Gastroesophageal sphincter (tissue), 3 donors: ENCODE results near the gene FGF5.

ENCODE experiments used
- CTCF ChIP-seq, 4 experiments: fragments of 200-600 bp in 2 of 4; fragments of 450-650 bp in 2 of 4; sonication (generic) in 1 of 4; IDR thresholded peaks; one replicate each; pipeline ENCODE4 v1.5.1; 2017 to 2019; ENCODE audit warnings: antibody characterized with exemption in 4 of 4, mild to moderate bottlenecking in 2 of 4, moderate library complexity in 2 of 4
- EP300 ChIP-seq: sonication (generic); formaldehyde crosslinking; IDR thresholded peaks from one replicate; pipeline ENCODE4 v1.6.1; 2017; ENCODE audit warnings: antibody characterized with exemption, mild to moderate bottlenecking
- POLR2A ChIP-seq, 2 donors: fragments of 450-650 bp; IDR thresholded peaks; one replicate each; pipeline ENCODE4 v1.6.1; 2017; ENCODE audit warnings: antibody characterized with exemption in 2 of 2, mild to moderate bottlenecking in 2 of 2, moderate library complexity in 1 of 2
- POLR2AphosphoS5 ChIP-seq: sonication (generic); formaldehyde crosslinking; IDR thresholded peaks from one replicate; pipeline ENCODE4 v1.6.1; 2017; ENCODE audit warnings: antibody characterized with exemption

DNA sequence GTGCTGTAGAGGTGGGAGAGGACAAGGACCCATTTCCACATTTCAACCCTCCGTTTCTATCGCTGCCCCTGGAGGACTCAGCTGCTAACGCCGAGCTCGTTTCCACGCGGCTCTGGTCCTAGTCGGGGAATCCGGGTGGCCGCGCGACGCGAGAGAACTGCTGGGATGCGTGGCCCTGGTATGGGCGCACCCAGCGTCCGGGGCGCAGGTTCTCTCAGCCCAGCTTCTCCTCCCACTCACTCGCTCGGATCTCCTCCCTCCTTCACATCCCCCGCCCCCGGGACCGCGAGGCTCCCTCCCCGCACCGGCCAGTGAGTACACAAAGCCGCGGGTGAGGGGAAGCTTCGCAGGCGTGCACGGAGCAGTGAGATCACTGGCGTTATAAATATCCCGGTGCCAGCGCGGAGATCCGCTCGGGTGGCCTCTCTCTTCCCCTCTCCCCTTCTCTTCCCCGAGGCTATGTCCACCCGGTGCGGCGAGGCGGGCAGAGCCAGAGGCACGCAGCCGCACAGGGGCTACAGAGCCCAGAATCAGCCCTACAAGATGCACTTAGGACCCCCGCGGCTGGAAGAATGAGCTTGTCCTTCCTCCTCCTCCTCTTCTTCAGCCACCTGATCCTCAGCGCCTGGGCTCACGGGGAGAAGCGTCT lies at the start of gene FGF5:
- TF ChIP-seq CTCF (IDR thresholded peaks at IDR 0.05): no peak
- peak; percentile 76 to 78 for TF ChIP-seq POLR2A (IDR thresholded peaks at IDR 0.05)
- peak; percentile 79 for TF ChIP-seq POLR2AphosphoS5
- no peak for TF ChIP-seq EP300
